ENCODE data around the gene FTSJ3. TPM values are rescaled to one million over a fixed set of nuclear protein-coding genes. Genes with fewer than 3 reads are reported as not detected.

FTSJ3 gene
- total and polyA plus RNA-seq, 2 of the 13 experiments (the other 11 are each of a cell fraction or from before 2014, with no cell fraction given) = 26.0 to 64.2 TPM

DNA sequence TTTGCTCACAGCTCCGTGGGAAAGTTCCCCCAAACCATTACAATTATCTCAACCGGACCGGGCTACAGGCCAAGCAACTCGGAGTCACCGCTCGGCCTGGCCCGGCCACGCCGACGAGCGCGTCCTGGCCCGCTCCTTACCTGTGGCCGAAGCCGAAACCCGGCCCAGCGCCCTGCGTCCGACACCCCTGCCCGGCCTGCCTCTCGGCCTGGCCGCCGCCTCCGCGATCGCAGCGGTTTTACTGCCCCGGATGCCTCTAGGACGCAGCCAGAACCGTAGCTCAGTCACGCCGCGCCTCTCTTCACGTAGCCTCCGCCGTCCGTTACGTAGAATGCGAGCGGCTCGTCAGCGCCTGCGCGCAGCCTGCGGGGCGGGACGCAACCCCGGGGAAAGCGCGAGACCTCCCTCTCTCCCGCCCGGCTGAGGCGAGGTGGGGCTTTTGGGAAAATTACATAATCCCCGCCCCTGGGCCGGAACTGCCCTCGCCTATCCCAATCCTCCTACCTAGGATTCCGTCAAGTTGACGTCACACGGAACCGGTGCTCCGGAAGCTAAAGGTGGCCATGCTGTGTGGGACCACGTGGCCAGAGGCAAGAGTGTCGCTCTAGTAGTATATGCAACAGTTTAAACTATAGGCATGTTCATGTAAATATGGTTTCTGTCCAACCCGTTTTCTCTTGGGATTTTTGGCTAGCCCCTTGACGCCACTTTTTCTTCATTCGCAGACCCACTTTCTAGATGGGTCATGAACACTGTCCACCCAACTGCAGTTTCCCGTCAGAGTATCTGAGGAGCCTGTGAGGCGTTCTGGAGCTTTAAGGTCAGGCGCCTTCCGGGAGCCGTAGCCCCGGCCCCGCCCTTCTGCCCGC is 54.0 kb downstream of the FTSJ3 start, which contains the start of gene CCDC47 (continued):
- TF ChIP-seq ZNF18 (CRISPR knock-in tag; IDR thresholded peaks at IDR 0.05; ENCODE audit: insufficient replicate concordance) (peak; percentile 84), ZNF790 (CRISPR knock-in tag; IDR thresholded peaks at IDR 0.05; ENCODE audit: borderline replicate concordance) (0 out of 2 replicates have a peak, but pooled peaks have one; percentile 61), GATAD1 (CRISPR knock-in tag; IDR thresholded peaks at IDR 0.05) (peak; percentile 94), MED1 (CRISPR knock-in tag; IDR thresholded peaks at IDR 0.05) (peak; percentile 92), ZFP36L1 (CRISPR knock-in tag; IDR thresholded peaks at IDR 0.05) (peak; percentile 97), ZNF766 (CRISPR knock-in tag; IDR thresholded peaks at IDR 0.05; ENCODE audit: borderline replicate concordance) (peak; percentile 75; the same call in 1 of the 2 replicates), ZNF772 (CRISPR knock-in tag; IDR thresholded peaks at IDR 0.05) (peak; percentile 21), MTF1 (CRISPR knock-in tag; IDR thresholded peaks at IDR 0.05) (no peak), DPF2 (CRISPR knock-in tag; IDR thresholded peaks at IDR 0.05; ENCODE audit: borderline replicate concordance, low read depth) (no peak), ZSCAN21 (CRISPR knock-in tag; IDR thresholded peaks at IDR 0.05; ENCODE audit: borderline replicate concordance) (peak; percentile 95), ZNF709 (CRISPR knock-in tag; IDR thresholded peaks at IDR 0.05) (peak; percentile 85; the same call in 1 of the 2 replicates), HMG20A (CRISPR knock-in tag; IDR thresholded peaks at IDR 0.05; ENCODE audit: borderline replicate concordance) (0 out of 2 replicates have a peak, but pooled peaks have one; percentile 8), TBX2 (CRISPR knock-in tag; IDR thresholded peaks at IDR 0.05; ENCODE audit: borderline replicate concordance) (peak; percentile 70), MYC (CRISPR knock-in tag; IDR thresholded peaks at IDR 0.05; ENCODE audit: borderline replicate concordance) (peak; percentile 100), KLF11 (CRISPR knock-in tag; IDR thresholded peaks at IDR 0.05) (no peak), RXRB (CRISPR knock-in tag; IDR thresholded peaks at IDR 0.05; ENCODE audit: borderline replicate concordance) (peak; percentile 77), GLI4 (CRISPR knock-in tag; IDR thresholded peaks at IDR 0.05; ENCODE audit: borderline replicate concordance) (no peak), NFIB (CRISPR knock-in tag; IDR thresholded peaks at IDR 0.05; ENCODE audit: borderline replicate concordance) (no peak), ZNF674 (CRISPR knock-in tag; IDR thresholded peaks at IDR 0.05; ENCODE audit: low read depth) (no peak; the same call in 1 of the 2 replicates), ZNF770 (CRISPR knock-in tag; IDR thresholded peaks at IDR 0.05) (peak; percentile 72; the same call in 1 of the 2 replicates), NFATC3 (CRISPR knock-in tag; IDR thresholded peaks at IDR 0.05) (peak; percentile 60; the same call in 1 of the 2 replicates), MTA3 (CRISPR knock-in tag; IDR thresholded peaks at IDR 0.05) (0 out of 2 replicates have a peak, but pooled peaks have one; percentile 1), ZNF329 (CRISPR knock-in tag; IDR thresholded peaks at IDR 0.05; ENCODE audit: low read depth) (peak; percentile 61; the same call in 1 of the 2 replicates), PPARG (CRISPR knock-in tag; conservative IDR thresholded peaks at IDR 0.05) (no peak; the same call in 1 of the 2 replicates)
- TF ChIP-seq, protein P1, sequence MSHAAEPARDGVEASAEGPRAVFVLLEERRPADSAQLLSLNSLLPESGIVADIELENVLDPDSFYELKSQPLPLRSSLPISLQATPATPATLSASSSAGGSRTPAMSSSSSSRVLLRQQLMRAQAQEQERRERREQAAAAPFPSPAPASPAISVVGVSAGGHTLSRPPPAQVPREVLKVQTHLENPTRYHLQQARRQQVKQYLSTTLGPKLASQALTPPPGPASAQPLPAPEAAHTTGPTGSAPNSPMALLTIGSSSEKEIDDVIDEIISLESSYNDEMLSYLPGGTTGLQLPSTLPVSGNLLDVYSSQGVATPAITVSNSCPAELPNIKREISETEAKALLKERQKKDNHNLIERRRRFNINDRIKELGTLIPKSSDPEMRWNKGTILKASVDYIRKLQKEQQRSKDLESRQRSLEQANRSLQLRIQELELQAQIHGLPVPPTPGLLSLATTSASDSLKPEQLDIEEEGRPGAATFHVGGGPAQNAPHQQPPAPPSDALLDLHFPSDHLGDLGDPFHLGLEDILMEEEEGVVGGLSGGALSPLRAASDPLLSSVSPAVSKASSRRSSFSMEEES (CRISPR knock-in tag; IDR thresholded peaks at IDR 0.05) = peak; percentile 93

All from HepG2 (cell line).